Measurements from ENCODE around the gene KEAP1.
"Not testable (repeated sequence)": the region's sequence is repeated elsewhere in the genome, so short reads cannot be mapped to it uniquely, and the experiment has no call there.

Gene KEAP1

GRCh38 chr19:10503002-10503789 lies at the start of gene KEAP1:
Gene KEAP1 (minus strand): TSS chr19:10503356. CDS start chr19:10500033, 3,323 bp downstream.
- peak in 1 of 3 donors; percentile 34 for DNase-seq (ENCODE audit: low read depth in 2 of 3, low spot score in 1 of 3)

GRCh38 chr19:10552510-10553053 lies 49.4 kb upstream of the KEAP1 start:
- no peak for DNase-seq (ENCODE audit: low read depth in 2 of 3, low spot score in 1 of 3)

- DNase-seq (ENCODE audit: low read depth in 2 of 3, low spot score in 1 of 3): no peak
Observed at GRCh38 chr19:10551698-10552301, 48.6 kb upstream of the KEAP1 start.

- DNase-seq (ENCODE audit: low read depth in 2 of 3, low spot score in 1 of 3): not testable (repeated sequence)
Observed at GRCh38 chr19:10551006-10551405, 47.9 kb upstream of the KEAP1 start.

GRCh38 chr19:10550336-10550735 lies 47.2 kb upstream of the KEAP1 start:
- no peak for DNase-seq (ENCODE audit: low read depth in 2 of 3, low spot score in 1 of 3)

- DNase-seq (ENCODE audit: low read depth in 2 of 3, low spot score in 1 of 3): no peak
Observed at GRCh38 chr19:10549733-10550132, 46.6 kb upstream of the KEAP1 start.

- no peak for DNase-seq (ENCODE audit: low read depth in 2 of 3, low spot score in 1 of 3)
Observed at GRCh38 chr19:10548746-10549276, 45.7 kb upstream of the KEAP1 start.

GRCh38 chr19:10546817-10547216 lies 43.7 kb upstream of the KEAP1 start:
- DNase-seq (ENCODE audit: low read depth in 2 of 3, low spot score in 1 of 3): no peak

GRCh38 chr19:10544753-10545251 lies 41.6 kb upstream of the KEAP1 start:
- no peak for DNase-seq (ENCODE audit: low read depth in 2 of 3, low spot score in 1 of 3)

- no peak for DNase-seq (ENCODE audit: low read depth in 2 of 3, low spot score in 1 of 3)
Observed at GRCh38 chr19:10544242-10544752, 41.1 kb upstream of the KEAP1 start.

- peak in 2 of 3 donors; percentile 67 to 73 for DNase-seq (ENCODE audit: low read depth in 2 of 3, low spot score in 1 of 3)
Observed at GRCh38 chr19:10543420-10544241, 40.5 kb upstream of the KEAP1 start, which contains the start of gene ATG4D. Gene ATG4D (plus strand): TSS chr19:10543904. CDS start chr19:10544091, 187 bp downstream.

- DNase-seq (ENCODE audit: low read depth in 2 of 3, low spot score in 1 of 3): no peak
Observed at GRCh38 chr19:10543059-10543419, 39.9 kb upstream of the KEAP1 start.

- DNase-seq (ENCODE audit: low read depth in 2 of 3, low spot score in 1 of 3): not testable (repeated sequence)
Observed at GRCh38 chr19:10539016-10539415, 35.9 kb upstream of the KEAP1 start.

GRCh38 chr19:10538204-10538983 lies 35.2 kb upstream of the KEAP1 start:
- no peak for DNase-seq (ENCODE audit: low read depth in 2 of 3, low spot score in 1 of 3)

GRCh38 chr19:10537668-10538067 lies 34.5 kb upstream of the KEAP1 start:
- DNase-seq (ENCODE audit: low read depth in 2 of 3, low spot score in 1 of 3): no peak

GRCh38 chr19:10535613-10536012 lies 32.5 kb upstream of the KEAP1 start:
- DNase-seq (ENCODE audit: low read depth in 2 of 3, low spot score in 1 of 3): no peak

GRCh38 chr19:10533646-10534386 lies 30.7 kb upstream of the KEAP1 start:
- no peak for DNase-seq (ENCODE audit: low read depth in 2 of 3, low spot score in 1 of 3)

GRCh38 chr19:10532457-10532856 lies 29.3 kb upstream of the KEAP1 start:
- no peak for DNase-seq (ENCODE audit: low read depth in 2 of 3, low spot score in 1 of 3)

- not testable (repeated sequence) for DNase-seq (ENCODE audit: low read depth in 2 of 3, low spot score in 1 of 3)
Observed at GRCh38 chr19:10526887-10527286, 23.7 kb upstream of the KEAP1 start.

All from stimulated activated CD4-positive, alpha-beta T cell treated with anti-CD3 and anti-CD28 coated beads, Interleukin-12 subunit alpha, Interleukin-12 subunit beta, amount 100 ng/mL, for 48 hours (primary cell).